GM23338 (cell line): Measurements from ENCODE around the gene PGBD5. TPM values are rescaled to one million over a fixed set of nuclear protein-coding genes. Genes with fewer than 3 reads are reported as not detected.

Experiments
- ATAC-seq: fragments of 200-7000 bp; cut with Tn5 transposase; 3 replicates; pipeline ENCODE4 v1.9.1; 2020
- DNase-seq: peaks from one replicate; pipeline ENCODE4 v3.0.0-alpha.2; 2015; ENCODE audit warnings: low spot score
- H2AFZ ChIP-seq: fragments of 200-600 bp; sonication (generic); 2 replicates; pipeline ENCODE4 v1.8.0; 2016; ENCODE audit warnings: antibody characterized with exemption, mild to moderate bottlenecking, moderate library complexity
- H3F3A ChIP-seq: fragments of 200-600 bp; sonication (generic); replicated peaks from 2 replicates; pipeline ENCODE4 v1.8.0; 2017; ENCODE audit warnings: antibody characterized with exemption, mixed run types, low read depth
- H3K27ac ChIP-seq: fragments of 200-600 bp; sonication (generic); 2 replicates; pipeline ENCODE4 v1.6.1; 2016; ENCODE audit warnings: low read depth
- H3K27me3 ChIP-seq: fragments of 200-600 bp; sonication (generic); 2 replicates; pipeline ENCODE4 v1.8.0; 2016; ENCODE audit warnings: mild to moderate bottlenecking, mixed run types, moderate library complexity; ENCODE audit not compliant: insufficient read depth
- H3K36me3 ChIP-seq: fragments of 200-600 bp; sonication (generic); 2 replicates; pipeline ENCODE4 v1.8.0; 2016; ENCODE audit warnings: mild to moderate bottlenecking; ENCODE audit not compliant: insufficient read depth
- H3K4me1 ChIP-seq: fragments of 200-600 bp; sonication (generic); 2 replicates; pipeline ENCODE4 v1.8.0; 2016; ENCODE audit warnings: mild to moderate bottlenecking, moderate library complexity; ENCODE audit not compliant: insufficient read depth
- H3K4me2 ChIP-seq: fragments of 200-600 bp; sonication (generic); 2 replicates; pipeline ENCODE4 v1.7.1; 2017; ENCODE audit warnings: mixed run types
- H3K4me3 ChIP-seq: fragments of 200-600 bp; sonication (generic); 2 replicates; pipeline ENCODE4 v1.6.1; 2016; ENCODE audit warnings: mixed run types
- H3K79me2 ChIP-seq: fragments of 200-600 bp; sonication (generic); replicated peaks from 2 replicates; pipeline ENCODE4 v1.8.0; 2017; ENCODE audit warnings: mild to moderate bottlenecking; ENCODE audit not compliant: insufficient read depth
- H3K9me2 ChIP-seq: fragments of 200-600 bp; sonication (generic); 2 replicates; pipeline ENCODE4 v1.8.0; 2017; ENCODE audit not compliant: insufficient read depth
- H4K20me1 ChIP-seq: fragments of 200-600 bp; sonication (generic); replicated peaks from 2 replicates; pipeline ENCODE4 v1.8.0; 2017; ENCODE audit warnings: mild to moderate bottlenecking; ENCODE audit not compliant: insufficient read depth
- H3K27ac Mint-ChIP-seq: 2 replicates; pipeline ENCODE4 v1.8.0; 2020; ENCODE audit warnings: inconsistent platforms, mild to moderate bottlenecking, moderate library complexity, mixed read lengths
- H3K27me3 Mint-ChIP-seq: 3 replicates; pipeline ENCODE4 v1.8.0; 2022; ENCODE audit warnings: low read depth, mild to moderate bottlenecking, moderate library complexity, mixed read lengths, inconsistent platforms; ENCODE audit not compliant: insufficient read depth, poor library complexity
- H3K36me3 Mint-ChIP-seq: 3 replicates; pipeline ENCODE4 v1.8.0; 2021; ENCODE audit warnings: low read depth, mild to moderate bottlenecking, inconsistent platforms, moderate library complexity, mixed read lengths
- H3K4me1 Mint-ChIP-seq: 3 replicates; pipeline ENCODE4 v1.8.0; 2020; ENCODE audit warnings: mild to moderate bottlenecking, inconsistent platforms, mixed read lengths
- H3K4me3 Mint-ChIP-seq: 3 replicates; pipeline ENCODE4 v1.8.0; 2021; ENCODE audit warnings: moderate library complexity, mild to moderate bottlenecking, inconsistent platforms, mixed read lengths
- H3K9me3 Mint-ChIP-seq: 3 replicates; pipeline ENCODE4 v1.8.0; 2020; ENCODE audit warnings: moderate library complexity, mild to moderate bottlenecking, inconsistent platforms, mixed read lengths
- CREB1 ChIP-seq: fragments of 250-450 bp; sonication (Bioruptor Pico); IDR thresholded peaks from 2 replicates; pipeline ENCODE4 v1.5.0; 2020; ENCODE audit warnings: low read depth, mild to moderate bottlenecking, moderate library complexity
- EZH2 ChIP-seq: fragments of 200-600 bp; sonication (generic); IDR thresholded peaks from one replicate; pipeline ENCODE4 v1.8.0; 2017; ENCODE audit warnings: antibody characterized with exemption, mild to moderate bottlenecking, low read depth; ENCODE audit not compliant: unreplicated experiment
- EZH2phosphoT487 ChIP-seq: fragments of 200-600 bp; sonication (generic); IDR thresholded peaks from one replicate; pipeline ENCODE4 v1.8.1; 2018; ENCODE audit warnings: antibody characterized with exemption; ENCODE audit not compliant: unreplicated experiment
- JUNB ChIP-seq: IDR thresholded peaks from one replicate; pipeline ENCODE4 v1.6.1; 2016; ENCODE audit warnings: antibody characterized with exemption; ENCODE audit not compliant: unreplicated experiment
- ZNF114 ChIP-seq: fragments of 250-450 bp; sonication (Bioruptor Pico); IDR thresholded peaks from 2 replicates; pipeline ENCODE4 v1.5.0; 2020; ENCODE audit warnings: mild to moderate bottlenecking, moderate library complexity
- ZNF331 ChIP-seq: fragments of 250-450 bp; sonication (Bioruptor Pico); IDR thresholded peaks from 2 replicates; pipeline ENCODE4 v1.5.0; 2020; ENCODE audit warnings: low read depth, mild to moderate bottlenecking, moderate library complexity
- ZNF462 ChIP-seq: fragments of 250-450 bp; sonication (Bioruptor Pico); IDR thresholded peaks from 2 replicates; pipeline ENCODE4 v1.5.0; 2020; ENCODE audit warnings: mild to moderate bottlenecking, moderate library complexity
- polyA plus RNA-seq: library from polyadenylated mRNA; unstranded; fragments of >200 nt; fragmentation: Nextera tagmentation; extraction: Ambion mirVana; gene quantifications from 2 replicates; pipeline ENCODE4 v1.2.1, GENCODE V29; 2016
- total RNA-seq: library from RNA; depleted of rRNA; stranded (reverse); fragments of >200 nt; shearing (Covaris generic); gene quantifications from 2 replicates; pipeline ENCODE4 v1.2.3, GENCODE V29; 2014
- TF ChIP-seq, protein P1 (sequence below): IDR thresholded peaks from one replicate; pipeline ENCODE4 v1.6.1; 2018; ENCODE audit warnings: antibody characterized with exemption; ENCODE audit not compliant: unreplicated experiment

The PGBD5 gene
- total and polyA plus RNA-seq, 2 experiments from 2014 or later: 3.4 to 16.6 TPM

DNA sequence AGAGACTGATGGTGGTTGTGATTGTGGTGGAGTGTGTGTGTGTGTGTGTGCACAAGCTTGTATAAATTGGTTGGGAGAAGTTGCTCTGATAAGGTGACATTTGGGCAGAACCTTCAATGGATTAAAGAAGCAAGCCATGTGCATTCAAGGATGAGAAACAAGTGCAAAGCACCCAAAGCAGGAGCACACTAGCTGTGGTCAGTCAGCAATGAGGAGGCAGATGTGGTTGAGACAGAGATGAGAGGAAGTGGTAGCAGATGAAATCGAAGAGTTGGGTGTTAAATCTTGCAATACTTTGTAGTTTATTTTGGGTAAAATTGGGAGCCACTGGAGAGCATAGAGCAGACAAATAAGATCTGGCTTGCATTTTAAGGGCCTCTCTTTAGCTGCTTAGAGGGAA is 4.4 kb upstream of the PGBD5 start:
- ATAC-seq: no peak
- H3K79me2 ChIP-seq: no peaks in the 10 kb centered on the region; the same call in 1 of the 2 replicates
- no peak overlapping the region for H3K4me3 ChIP-seq
- H3K4me1 ChIP-seq: peaks cover 35% of the 10 kb centered on the region
- no peaks in the 10 kb centered on the region for H3K9me2 ChIP-seq
- Mint-ChIP-seq H3K4me1 (peaks cover 44% of the 10 kb centered on the region), H3K36me3 (peaks cover 6% of the 10 kb centered on the region; the same call in 1 of the 3 replicates), H3K9me3 (no peaks in the 10 kb centered on the region; the same call in 1 of the 3 replicates), H3K4me3 (no peak overlapping the region), H3K27ac (no peak overlapping the region), H3K27me3 (peaks cover 10% of the 10 kb centered on the region)
- no peaks in the 10 kb centered on the region for H3K27me3 ChIP-seq
- TF ChIP-seq, protein P1, sequence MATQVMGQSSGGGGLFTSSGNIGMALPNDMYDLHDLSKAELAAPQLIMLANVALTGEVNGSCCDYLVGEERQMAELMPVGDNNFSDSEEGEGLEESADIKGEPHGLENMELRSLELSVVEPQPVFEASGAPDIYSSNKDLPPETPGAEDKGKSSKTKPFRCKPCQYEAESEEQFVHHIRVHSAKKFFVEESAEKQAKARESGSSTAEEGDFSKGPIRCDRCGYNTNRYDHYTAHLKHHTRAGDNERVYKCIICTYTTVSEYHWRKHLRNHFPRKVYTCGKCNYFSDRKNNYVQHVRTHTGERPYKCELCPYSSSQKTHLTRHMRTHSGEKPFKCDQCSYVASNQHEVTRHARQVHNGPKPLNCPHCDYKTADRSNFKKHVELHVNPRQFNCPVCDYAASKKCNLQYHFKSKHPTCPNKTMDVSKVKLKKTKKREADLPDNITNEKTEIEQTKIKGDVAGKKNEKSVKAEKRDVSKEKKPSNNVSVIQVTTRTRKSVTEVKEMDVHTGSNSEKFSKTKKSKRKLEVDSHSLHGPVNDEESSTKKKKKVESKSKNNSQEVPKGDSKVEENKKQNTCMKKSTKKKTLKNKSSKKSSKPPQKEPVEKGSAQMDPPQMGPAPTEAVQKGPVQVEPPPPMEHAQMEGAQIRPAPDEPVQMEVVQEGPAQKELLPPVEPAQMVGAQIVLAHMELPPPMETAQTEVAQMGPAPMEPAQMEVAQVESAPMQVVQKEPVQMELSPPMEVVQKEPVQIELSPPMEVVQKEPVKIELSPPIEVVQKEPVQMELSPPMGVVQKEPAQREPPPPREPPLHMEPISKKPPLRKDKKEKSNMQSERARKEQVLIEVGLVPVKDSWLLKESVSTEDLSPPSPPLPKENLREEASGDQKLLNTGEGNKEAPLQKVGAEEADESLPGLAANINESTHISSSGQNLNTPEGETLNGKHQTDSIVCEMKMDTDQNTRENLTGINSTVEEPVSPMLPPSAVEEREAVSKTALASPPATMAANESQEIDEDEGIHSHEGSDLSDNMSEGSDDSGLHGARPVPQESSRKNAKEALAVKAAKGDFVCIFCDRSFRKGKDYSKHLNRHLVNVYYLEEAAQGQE: no peak
- TF ChIP-seq ZNF462 (no peak), EZH2phosphoT487 (no peak), ZNF114 (CRISPR knock-in tag) (no peak), JUNB (no peak), CREB1 (CRISPR knock-in tag) (no peak), EZH2 (no peak), ZNF331 (CRISPR knock-in tag) (no peak)
- H2AFZ ChIP-seq: no peak overlapping the region
- H3K27ac ChIP-seq: no peak overlapping the region
- H3K4me2 ChIP-seq: no peak overlapping the region
- H3F3A ChIP-seq: peaks cover 2% of the 10 kb centered on the region; the same call in 1 of the 2 replicates
- H3K36me3 ChIP-seq: no peaks in the 10 kb centered on the region
- H4K20me1 ChIP-seq: no peaks in the 10 kb centered on the region
- DNase-seq: no peak
